Mesenchymal stem cell (in vitro differentiated cells and primary cell): Measurements from ENCODE around the gene LYPD3.

ENCODE experiments used
- DNase-seq: peaks from one replicate; pipeline ENCODE4 v3.0.0-alpha.2; 2013
- H2AFZ ChIP-seq: one replicate; pipeline ENCODE4 v1.6.1; 2013; ENCODE audit warnings: low read depth, mild to moderate bottlenecking, control low read depth, inconsistent platforms, low read length, moderate library complexity
- H2AK5ac ChIP-seq: 2 replicates; pipeline ENCODE4 v1.6.1; 2013; ENCODE audit warnings: low read length, moderate library complexity, mild to moderate bottlenecking, inconsistent platforms; ENCODE audit not compliant: severe bottlenecking
- H2BK120ac ChIP-seq: one replicate; pipeline ENCODE4 v1.6.1; 2013; ENCODE audit warnings: low read depth, mild to moderate bottlenecking, inconsistent platforms, low read length, moderate library complexity
- H2BK12ac ChIP-seq, 2 experiments: one replicate each; pipeline ENCODE4 v1.6.1; 2013; ENCODE audit warnings: inconsistent platforms in 2 of 2, low read length in 2 of 2, mild to moderate bottlenecking in 2 of 2, moderate library complexity in 2 of 2, control low read depth in 1 of 2
- H2BK15ac ChIP-seq: one replicate; pipeline ENCODE4 v1.6.1; 2013; ENCODE audit warnings: mild to moderate bottlenecking, low read depth, inconsistent platforms; ENCODE audit not compliant: poor library complexity, severe bottlenecking
- H2BK5ac ChIP-seq: 2 replicates; pipeline ENCODE4 v1.6.1; 2013; ENCODE audit warnings: low read depth, mild to moderate bottlenecking, low read length, control low read depth, inconsistent platforms; ENCODE audit not compliant: poor library complexity, severe bottlenecking
- H3K14ac ChIP-seq, 2 experiments: one replicate each; pipeline ENCODE4 v1.6.1; 2013; ENCODE audit warnings: inconsistent platforms in 2 of 2, low read length in 2 of 2, control low read depth in 1 of 2, mild to moderate bottlenecking in 1 of 2, moderate library complexity in 1 of 2
- H3K18ac ChIP-seq, 2 experiments: one replicate each; pipeline ENCODE4 v1.6.1; 2013; ENCODE audit warnings: inconsistent platforms in 2 of 2, low read length in 2 of 2, control low read depth in 1 of 2, low read depth in 1 of 2, mild to moderate bottlenecking in 1 of 2
- H3K23ac ChIP-seq, 2 experiments: one replicate each; pipeline ENCODE4 v1.6.1; 2013; ENCODE audit warnings: inconsistent platforms in 2 of 2, low read length in 2 of 2, mild to moderate bottlenecking in 2 of 2, moderate library complexity in 2 of 2, control low read depth in 1 of 2
- H3K27ac ChIP-seq: 2 replicates; pipeline ENCODE4 v1.5.1; 2013; ENCODE audit warnings: mild to moderate bottlenecking, moderate library complexity, low read length, control low read depth, inconsistent platforms; ENCODE audit not compliant: poor library complexity, severe bottlenecking
- H3K27me3 ChIP-seq, 2 experiments: 2 replicates each; pipeline versions ENCODE4 v1.6.1 to v1.7.0; 2013; ENCODE audit warnings: low read length in 2 of 2, mild to moderate bottlenecking in 2 of 2, moderate library complexity in 2 of 2, control low read depth in 1 of 2, inconsistent platforms in 1 of 2; ENCODE audit not compliant: control insufficient read depth in 1 of 2, insufficient read depth in 1 of 2
- H3K36me3 ChIP-seq, 2 experiments: 2 replicates each; pipeline versions ENCODE4 v1.6.1 to v1.7.0; 2013; ENCODE audit warnings: low read length in 2 of 2, control low read depth in 1 of 2, inconsistent platforms in 1 of 2, low read depth in 1 of 2, mild to moderate bottlenecking in 1 of 2; ENCODE audit not compliant: insufficient read depth in 2 of 2, control insufficient read depth in 1 of 2
- H3K4ac ChIP-seq, 2 experiments: one replicate each; pipeline ENCODE4 v1.6.1; 2013; ENCODE audit warnings: inconsistent platforms in 2 of 2, low read length in 2 of 2, mild to moderate bottlenecking in 2 of 2, moderate library complexity in 2 of 2, control low read depth in 1 of 2, low read depth in 1 of 2
- H3K4me1 ChIP-seq: 2 replicates; pipeline ENCODE4 v1.6.1; 2013; ENCODE audit warnings: low read depth, low read length, control low read depth; ENCODE audit not compliant: control insufficient read depth, insufficient read depth
- H3K4me2 ChIP-seq: 2 replicates; pipeline ENCODE4 v1.6.1; 2013; ENCODE audit warnings: low read length, mild to moderate bottlenecking, inconsistent platforms; ENCODE audit not compliant: poor library complexity, severe bottlenecking
- H3K4me3 ChIP-seq, 2 experiments: 2 replicates each; pipeline versions ENCODE4 v1.5.1 to v1.7.0; 2013; ENCODE audit warnings: low read length in 2 of 2, mild to moderate bottlenecking in 2 of 2, control low read depth in 1 of 2, low read depth in 1 of 2; ENCODE audit not compliant: insufficient read depth in 1 of 2
- H3K79me1 ChIP-seq: replicated peaks from 2 replicates; pipeline ENCODE4 v1.6.1; 2013; ENCODE audit warnings: mild to moderate bottlenecking, control low read depth, low read length, inconsistent platforms; ENCODE audit not compliant: poor library complexity, severe bottlenecking
- H3K9ac ChIP-seq: 2 replicates; pipeline ENCODE4 v1.7.0; 2013; ENCODE audit warnings: mild to moderate bottlenecking, low read length, moderate library complexity
- H3K9me3 ChIP-seq: 2 replicates; pipeline ENCODE4 v1.7.0; 2013; ENCODE audit warnings: mild to moderate bottlenecking, low read length; ENCODE audit not compliant: control insufficient read depth
- H4K8ac ChIP-seq: one replicate; pipeline ENCODE4 v1.6.1; 2013; ENCODE audit warnings: inconsistent platforms, mild to moderate bottlenecking, low read length, moderate library complexity
- H4K91ac ChIP-seq: one replicate; pipeline ENCODE4 v1.6.1; 2013; ENCODE audit warnings: mild to moderate bottlenecking, low read length, inconsistent platforms
- WGBS: methylation state at CpG from one replicate; pipeline ENCODE4 v1.1.7; 2013; ENCODE audit warnings: mixed read lengths; 5-methylcytosine and 5-hydroxymethylcytosine counted together

The LYPD3 gene

GRCh38 chr19:43495082-43495481, 29.7 kb upstream of the LYPD3 start:
- Histone ChIP-seq H3K4me1 (no peaks in the 10 kb centered on the region), H3K4me2 (no peak overlapping the region), H3K9ac (no peak overlapping the region), H3K23ac (no peak overlapping the region), H3K36me3 (peaks cover 35 to 44% of the 10 kb centered on the region in 2 experiments), H3K9me3 (no peaks in the 10 kb centered on the region), H2AFZ (no peak overlapping the region), H2AK5ac (no peak overlapping the region), H4K91ac (no peak overlapping the region), H3K18ac (no peak overlapping the region), H4K8ac (no peak overlapping the region), H3K27ac (no peak overlapping the region), H3K4ac (no peak overlapping the region), H3K4me3 (no peak overlapping the region), H3K79me1 (no peaks in the 10 kb centered on the region), H3K14ac (no peak overlapping the region), H2BK5ac (no peak overlapping the region), H2BK15ac (no peak overlapping the region), H2BK12ac (no peak overlapping the region), H2BK120ac (no peak overlapping the region), H3K27me3 (no peaks in the 10 kb centered on the region)
- 86% methylated on average over 8 of the region's 8 CpGs for WGBS
- DNase-seq, result no peak

GRCh38 chr19:43490759-43491158, 25.4 kb upstream of the LYPD3 start:
- Histone ChIP-seq H3K9ac (no peak overlapping the region), H3K23ac (no peak overlapping the region), H3K79me1 (no peaks in the 10 kb centered on the region), H2BK15ac (no peak overlapping the region), H3K27ac (no peak overlapping the region), H3K27me3 (no peaks in the 10 kb centered on the region), H4K8ac (no peak overlapping the region), H3K9me3 (no peaks in the 10 kb centered on the region), H3K14ac (no peak overlapping the region), H2BK5ac (no peak overlapping the region), H2AFZ (no peak overlapping the region), H3K4me1 (no peaks in the 10 kb centered on the region), H3K4me2 (no peak overlapping the region), H3K36me3 (peaks cover 13 to 25% of the 10 kb centered on the region in 2 experiments), H2BK12ac (no peak overlapping the region), H2AK5ac (no peak overlapping the region), H4K91ac (no peak overlapping the region), H2BK120ac (no peak overlapping the region), H3K4ac (no peak overlapping the region), H3K4me3 (no peak overlapping the region), H3K18ac (no peak overlapping the region)
- 92% methylated on average over 5 of the region's 5 CpGs for WGBS
- no peak for DNase-seq

GRCh38 chr19:43489979-43490599, 24.7 kb upstream of the LYPD3 start:
- Histone ChIP-seq H3K4ac (no peak overlapping the region), H3K79me1 (no peaks in the 10 kb centered on the region), H3K18ac (no peak overlapping the region), H4K8ac (no peak overlapping the region), H3K9ac (no peak overlapping the region), H3K27me3 (no peaks in the 10 kb centered on the region), H3K23ac (no peak overlapping the region), H3K4me2 (no peak overlapping the region), H3K4me1 (no peaks in the 10 kb centered on the region), H3K9me3 (no peaks in the 10 kb centered on the region), H2BK5ac (no peak overlapping the region), H4K91ac (no peak overlapping the region), H3K36me3 (peaks cover 7 to 18% of the 10 kb centered on the region in 2 experiments), H2BK120ac (no peak overlapping the region), H2BK12ac (no peak overlapping the region), H2AK5ac (no peak overlapping the region), H2BK15ac (no peak overlapping the region), H3K14ac (no peak overlapping the region), H3K27ac (no peak overlapping the region), H3K4me3 (no peak overlapping the region), H2AFZ (no peak overlapping the region)
- over 99% methylated on average over 5 of the region's 7 CpGs for WGBS
- no peak for DNase-seq

- Histone ChIP-seq H3K4ac (no peak overlapping the region), H3K9me3 (no peaks in the 10 kb centered on the region), H3K27me3 (no peaks in the 10 kb centered on the region), H2AK5ac (no peak overlapping the region), H4K91ac (no peak overlapping the region), H2BK5ac (no peak overlapping the region), H2BK120ac (no peak overlapping the region), H3K23ac (no peak overlapping the region), H2AFZ (no peak overlapping the region), H3K4me2 (no peak overlapping the region), H3K27ac (no peak overlapping the region), H2BK12ac (no peak overlapping the region), H4K8ac (no peak overlapping the region), H3K18ac (no peak overlapping the region), H3K9ac (no peak overlapping the region), H3K79me1 (no peaks in the 10 kb centered on the region), H2BK15ac (no peak overlapping the region), H3K14ac (no peak overlapping the region), H3K4me1 (no peaks in the 10 kb centered on the region), H3K4me3 (no peak overlapping the region), H3K36me3 (peaks cover 0 to 13% of the 10 kb centered on the region in 2 experiments)
- 100% methylated on average over 2 of the region's 5 CpGs for WGBS
- DNase-seq, result no peak
These were observed 23.9 kb upstream of the LYPD3 start for GRCh38 chr19:43489310-43489709.
